SK-N-SH treated with all-trans-retinoic acid at 6 μM for 48 hours (cell line): ENCODE measurements around the gene MRC1.
A peak's percentile ranks its signal among the peaks of the same experiment; 100 is the strongest.

Experiments used
- ATAC-seq: fragments of 200-7000 bp; cut with Tn5 transposase; 3 replicates; pipeline ENCODE4 v1.9.1; 2020; ENCODE audit warnings: mild to moderate bottlenecking, moderate library complexity
- BACH2 ChIP-seq: fragments of 250-450 bp; sonication (Bioruptor Pico); IDR thresholded peaks from 2 replicates; pipeline ENCODE4 v1.9.0; 2021; ENCODE audit warnings: mild to moderate bottlenecking, borderline replicate concordance
- CREB5 ChIP-seq: fragments of 250-450 bp; sonication (Bioruptor Pico); IDR thresholded peaks from 2 replicates; pipeline ENCODE4 v1.5.1; 2020; ENCODE audit warnings: low read depth, mild to moderate bottlenecking, moderate library complexity
- CSDC2 ChIP-seq: fragments of 250-450 bp; sonication (Bioruptor Pico); IDR thresholded peaks from 2 replicates; pipeline ENCODE4 v1.5.0; 2020; ENCODE audit warnings: mild to moderate bottlenecking, moderate library complexity
- GLIS3 ChIP-seq: fragments of 250-450 bp; sonication (Bioruptor Pico); IDR thresholded peaks from 2 replicates; pipeline ENCODE4 v1.5.0; 2020; ENCODE audit warnings: mild to moderate bottlenecking, moderate library complexity
- ISL1 ChIP-seq: fragments of 250-450 bp; sonication (Bioruptor Pico); IDR thresholded peaks from 2 replicates; pipeline ENCODE4 v2.1.2; 2022; ENCODE audit warnings: mild to moderate bottlenecking, moderate library complexity
- OSR1 ChIP-seq: fragments of 250-450 bp; sonication (Bioruptor Pico); IDR thresholded peaks from 2 replicates; pipeline ENCODE4 v1.8.0; 2022; ENCODE audit warnings: moderate library complexity, mild to moderate bottlenecking, inconsistent platforms
- PPARA ChIP-seq: fragments of 250-450 bp; sonication (Bioruptor Pico); IDR thresholded peaks from 2 replicates; pipeline ENCODE4 v1.5.0; 2020; ENCODE audit warnings: mild to moderate bottlenecking, borderline replicate concordance
- RARB ChIP-seq: fragments of 250-450 bp; sonication (Bioruptor Pico); IDR thresholded peaks from 2 replicates; pipeline ENCODE4 v1.8.0; 2021; ENCODE audit warnings: mild to moderate bottlenecking, moderate library complexity
- SNAI2 ChIP-seq: fragments of 250-450 bp; sonication (Bioruptor Pico); IDR thresholded peaks from 2 replicates; pipeline ENCODE4 v1.5.0; 2020; ENCODE audit warnings: mild to moderate bottlenecking, moderate library complexity
- TCF4 ChIP-seq: fragments of 250-450 bp; sonication (Bioruptor Pico); IDR thresholded peaks from 2 replicates; pipeline ENCODE4 v1.8.0; 2021; ENCODE audit warnings: mild to moderate bottlenecking, moderate library complexity, borderline replicate concordance
- TOX ChIP-seq: fragments of 250-450 bp; sonication (Bioruptor Pico); IDR thresholded peaks from 2 replicates; pipeline ENCODE4 v1.8.0; 2021; ENCODE audit warnings: mild to moderate bottlenecking, moderate library complexity, borderline replicate concordance
- TSHZ2 ChIP-seq: fragments of 250-450 bp; sonication (Bioruptor Pico); IDR thresholded peaks from 2 replicates; pipeline ENCODE4 v1.5.0; 2020; ENCODE audit warnings: mild to moderate bottlenecking, moderate library complexity
- ZC3H10 ChIP-seq: fragments of 250-450 bp; sonication (Bioruptor Pico); IDR thresholded peaks from 2 replicates; pipeline ENCODE4 v1.5.1; 2021; ENCODE audit warnings: mild to moderate bottlenecking, moderate library complexity
- ZFP3 ChIP-seq: fragments of 250-450 bp; sonication (Bioruptor Pico); IDR thresholded peaks from 2 replicates; pipeline ENCODE4 v1.5.0; 2020; ENCODE audit warnings: mild to moderate bottlenecking, moderate library complexity
- ZFP30 ChIP-seq: fragments of 450-650 bp; formaldehyde crosslinking; IDR thresholded peaks from 2 replicates; pipeline ENCODE4 v1.5.0; 2022; ENCODE audit warnings: mild to moderate bottlenecking, moderate library complexity
- ZNF565 ChIP-seq: fragments of 450-650 bp; formaldehyde crosslinking; conservative IDR thresholded peaks from 2 replicates; pipeline ENCODE4 v1.5.0; 2020; ENCODE audit warnings: low read depth, mild to moderate bottlenecking, moderate library complexity
- ZNF70 ChIP-seq: fragments of 450-650 bp; formaldehyde crosslinking; IDR thresholded peaks from 2 replicates; pipeline ENCODE4 v1.5.0; 2020; ENCODE audit warnings: mild to moderate bottlenecking, moderate library complexity
- ZNF8 ChIP-seq: fragments of 450-650 bp; formaldehyde crosslinking; IDR thresholded peaks from 2 replicates; pipeline ENCODE4 v1.5.0; 2020; ENCODE audit warnings: mild to moderate bottlenecking, moderate library complexity
- TF ChIP-seq, protein P1 (sequence below): fragments of 250-450 bp; sonication (Bioruptor Pico); IDR thresholded peaks from 2 replicates; pipeline ENCODE4 v1.8.0; 2020; ENCODE audit warnings: mild to moderate bottlenecking, moderate library complexity, borderline replicate concordance
- TF ChIP-seq, protein P2 (sequence below): fragments of 250-450 bp; sonication (Bioruptor Pico); IDR thresholded peaks from 2 replicates; pipeline ENCODE4 v1.5.1; 2021; ENCODE audit warnings: mild to moderate bottlenecking, moderate library complexity
- TF ChIP-seq, protein P3 (sequence below): fragments of 250-450 bp; sonication (Bioruptor Pico); IDR thresholded peaks from 2 replicates; pipeline ENCODE4 v1.8.0; 2021; ENCODE audit warnings: low read depth, mild to moderate bottlenecking, moderate library complexity, borderline replicate concordance

MRC1 gene

GRCh38 chr10:17782921-17783665, 26.1 kb upstream of the MRC1 start:
- no peak for TF ChIP-seq ZNF565 (CRISPR knock-in tag)
- TF ChIP-seq, protein P1, sequence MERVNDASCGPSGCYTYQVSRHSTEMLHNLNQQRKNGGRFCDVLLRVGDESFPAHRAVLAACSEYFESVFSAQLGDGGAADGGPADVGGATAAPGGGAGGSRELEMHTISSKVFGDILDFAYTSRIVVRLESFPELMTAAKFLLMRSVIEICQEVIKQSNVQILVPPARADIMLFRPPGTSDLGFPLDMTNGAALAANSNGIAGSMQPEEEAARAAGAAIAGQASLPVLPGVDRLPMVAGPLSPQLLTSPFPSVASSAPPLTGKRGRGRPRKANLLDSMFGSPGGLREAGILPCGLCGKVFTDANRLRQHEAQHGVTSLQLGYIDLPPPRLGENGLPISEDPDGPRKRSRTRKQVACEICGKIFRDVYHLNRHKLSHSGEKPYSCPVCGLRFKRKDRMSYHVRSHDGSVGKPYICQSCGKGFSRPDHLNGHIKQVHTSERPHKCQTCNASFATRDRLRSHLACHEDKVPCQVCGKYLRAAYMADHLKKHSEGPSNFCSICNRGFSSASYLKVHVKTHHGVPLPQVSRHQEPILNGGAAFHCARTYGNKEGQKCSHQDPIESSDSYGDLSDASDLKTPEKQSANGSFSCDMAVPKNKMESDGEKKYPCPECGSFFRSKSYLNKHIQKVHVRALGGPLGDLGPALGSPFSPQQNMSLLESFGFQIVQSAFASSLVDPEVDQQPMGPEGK (CRISPR knock-in tag) = no peak
- TF ChIP-seq PPARA (CRISPR knock-in tag) = no peak
- TF ChIP-seq TSHZ2 (CRISPR knock-in tag) = no peak
- TF ChIP-seq BACH2 (CRISPR knock-in tag) = no peak
- TF ChIP-seq ZNF70 (CRISPR knock-in tag) = no peak
- TF ChIP-seq RARB = no peak

GRCh38 chr10:17783751-17784150, 25.4 kb upstream of the MRC1 start:
- ATAC-seq = no peak

More at GRCh38 chr10:17782921-17783665, 26.1 kb upstream of the MRC1 start:
- peak; percentile 22 for ATAC-seq

More at GRCh38 chr10:17783751-17784150, 25.4 kb upstream of the MRC1 start:
- TF ChIP-seq ZC3H10 (CRISPR knock-in tag) (no peak), ISL1 (CRISPR knock-in tag) (no peak), GLIS3 (CRISPR knock-in tag) (no peak), PPARA (CRISPR knock-in tag) (no peak), TOX (CRISPR knock-in tag) (no peak), TCF4 (CRISPR knock-in tag) (no peak), TSHZ2 (CRISPR knock-in tag) (no peak), OSR1 (CRISPR knock-in tag) (no peak), ZNF565 (CRISPR knock-in tag) (no peak), ZFP3 (CRISPR knock-in tag) (no peak), BACH2 (CRISPR knock-in tag) (no peak), SNAI2 (CRISPR knock-in tag) (no peak), ZFP30 (no peak), CREB5 (CRISPR knock-in tag) (no peak), ZNF8 (CRISPR knock-in tag) (no peak), CSDC2 (CRISPR knock-in tag) (no peak), RARB (no peak)
- TF ChIP-seq, protein P1 (CRISPR knock-in tag) = no peak
- TF ChIP-seq, protein P2, sequence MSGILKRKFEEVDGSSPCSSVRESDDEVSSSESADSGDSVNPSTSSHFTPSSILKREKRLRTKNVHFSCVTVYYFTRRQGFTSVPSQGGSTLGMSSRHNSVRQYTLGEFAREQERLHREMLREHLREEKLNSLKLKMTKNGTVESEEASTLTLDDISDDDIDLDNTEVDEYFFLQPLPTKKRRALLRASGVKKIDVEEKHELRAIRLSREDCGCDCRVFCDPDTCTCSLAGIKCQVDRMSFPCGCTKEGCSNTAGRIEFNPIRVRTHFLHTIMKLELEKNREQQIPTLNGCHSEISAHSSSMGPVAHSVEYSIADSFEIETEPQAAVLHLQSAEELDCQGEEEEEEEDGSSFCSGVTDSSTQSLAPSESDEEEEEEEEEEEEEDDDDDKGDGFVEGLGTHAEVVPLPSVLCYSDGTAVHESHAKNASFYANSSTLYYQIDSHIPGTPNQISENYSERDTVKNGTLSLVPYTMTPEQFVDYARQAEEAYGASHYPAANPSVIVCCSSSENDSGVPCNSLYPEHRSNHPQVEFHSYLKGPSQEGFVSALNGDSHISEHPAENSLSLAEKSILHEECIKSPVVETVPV (CRISPR knock-in tag) = no peak
- TF ChIP-seq, protein P3, sequence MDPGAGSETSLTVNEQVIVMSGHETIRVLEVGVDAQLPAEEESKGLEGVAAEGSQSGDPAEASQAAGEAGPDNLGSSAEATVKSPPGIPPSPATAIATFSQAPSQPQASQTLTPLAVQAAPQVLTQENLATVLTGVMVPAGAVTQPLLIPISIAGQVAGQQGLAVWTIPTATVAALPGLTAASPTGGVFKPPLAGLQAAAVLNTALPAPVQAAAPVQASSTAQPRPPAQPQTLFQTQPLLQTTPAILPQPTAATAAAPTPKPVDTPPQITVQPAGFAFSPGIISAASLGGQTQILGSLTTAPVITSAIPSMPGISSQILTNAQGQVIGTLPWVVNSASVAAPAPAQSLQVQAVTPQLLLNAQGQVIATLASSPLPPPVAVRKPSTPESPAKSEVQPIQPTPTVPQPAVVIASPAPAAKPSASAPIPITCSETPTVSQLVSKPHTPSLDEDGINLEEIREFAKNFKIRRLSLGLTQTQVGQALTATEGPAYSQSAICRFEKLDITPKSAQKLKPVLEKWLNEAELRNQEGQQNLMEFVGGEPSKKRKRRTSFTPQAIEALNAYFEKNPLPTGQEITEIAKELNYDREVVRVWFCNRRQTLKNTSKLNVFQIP (CRISPR knock-in tag) = no peak
